HG02885 (cell line): ENCODE measurements around the gene STKLD1.
"Not testable (repeated sequence)": the region's sequence is repeated elsewhere in the genome, so short reads cannot be mapped to it uniquely, and the experiment has no call there.

ENCODE experiments used
- ATAC-seq: cut with Tn5 transposase; IDR thresholded peaks from one replicate; pipeline ENCODE4 v1.9.1; 2021; ENCODE audit warnings: mild to moderate bottlenecking; ENCODE audit not compliant: unreplicated experiment, poor library complexity

STKLD1 gene

DNA sequence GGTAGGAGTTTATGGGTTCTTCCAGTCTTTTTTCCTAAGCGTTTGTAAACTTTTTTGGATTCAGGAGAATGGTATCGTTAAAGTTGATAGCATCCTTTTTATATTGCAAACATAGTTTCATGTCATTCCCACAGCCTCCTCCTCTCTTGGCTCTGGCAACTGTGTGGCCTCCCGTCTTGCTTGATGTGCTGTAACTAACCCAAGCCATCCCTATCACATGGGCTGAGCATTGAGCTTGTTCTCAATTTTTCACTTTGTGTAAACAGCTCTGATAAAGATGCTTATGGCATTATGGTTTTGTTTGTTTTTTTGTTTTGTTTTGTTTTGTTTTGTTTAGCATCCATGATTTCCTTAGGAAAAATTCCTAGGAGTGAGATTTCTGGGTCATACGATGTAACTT is 4.6 kb downstream of the STKLD1 start:
- ATAC-seq, result no peak

DNA sequence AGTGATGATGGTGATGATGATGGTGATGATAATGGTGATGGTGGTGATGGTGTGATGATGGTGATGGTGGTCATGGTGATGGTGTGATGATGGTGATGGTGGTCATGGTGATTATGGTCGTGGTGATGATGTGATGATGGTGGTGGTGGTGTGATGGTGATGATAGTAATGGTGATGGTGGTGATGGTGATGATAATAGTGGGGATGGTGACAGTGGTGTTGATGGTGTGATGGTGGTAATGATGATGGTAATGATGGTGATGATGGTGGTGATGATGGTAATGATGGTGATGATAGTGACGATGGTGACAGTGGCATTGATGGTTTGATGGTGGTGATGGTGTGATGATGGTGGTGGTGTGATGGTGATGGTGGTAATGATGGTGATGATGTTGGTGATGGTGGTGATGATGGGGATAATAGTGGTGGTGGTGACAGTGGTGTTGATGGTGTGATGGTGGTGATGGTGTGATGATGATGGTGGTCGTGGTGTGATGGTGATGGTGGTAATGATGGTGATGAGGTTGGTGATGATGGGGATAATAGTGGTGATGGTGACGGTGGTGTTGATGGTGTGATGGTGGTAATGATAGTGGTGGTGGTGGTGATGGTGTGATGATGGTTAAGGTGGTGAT is 6.5 kb downstream of the STKLD1 start:
- ATAC-seq, result no peak

DNA sequence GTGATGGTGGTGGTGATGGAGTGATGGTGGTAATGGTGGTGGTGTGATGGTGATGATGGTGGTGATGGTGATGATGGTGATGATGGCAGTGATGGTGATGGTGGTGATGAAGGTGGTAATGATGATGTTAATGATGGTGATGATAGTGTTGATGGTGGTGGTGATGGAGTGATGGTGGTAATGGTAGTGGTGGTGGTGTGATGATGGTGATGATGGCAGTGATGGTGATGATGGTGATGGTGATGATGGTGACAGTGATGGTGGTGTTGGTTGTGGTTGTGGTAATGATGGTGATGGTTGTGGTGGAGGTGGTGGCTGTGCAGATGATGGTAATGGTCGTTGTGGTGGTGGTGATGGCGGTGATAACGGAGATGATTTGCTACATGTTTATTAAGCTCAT is 7.3 kb downstream of the STKLD1 start:
- no peak for ATAC-seq

DNA sequence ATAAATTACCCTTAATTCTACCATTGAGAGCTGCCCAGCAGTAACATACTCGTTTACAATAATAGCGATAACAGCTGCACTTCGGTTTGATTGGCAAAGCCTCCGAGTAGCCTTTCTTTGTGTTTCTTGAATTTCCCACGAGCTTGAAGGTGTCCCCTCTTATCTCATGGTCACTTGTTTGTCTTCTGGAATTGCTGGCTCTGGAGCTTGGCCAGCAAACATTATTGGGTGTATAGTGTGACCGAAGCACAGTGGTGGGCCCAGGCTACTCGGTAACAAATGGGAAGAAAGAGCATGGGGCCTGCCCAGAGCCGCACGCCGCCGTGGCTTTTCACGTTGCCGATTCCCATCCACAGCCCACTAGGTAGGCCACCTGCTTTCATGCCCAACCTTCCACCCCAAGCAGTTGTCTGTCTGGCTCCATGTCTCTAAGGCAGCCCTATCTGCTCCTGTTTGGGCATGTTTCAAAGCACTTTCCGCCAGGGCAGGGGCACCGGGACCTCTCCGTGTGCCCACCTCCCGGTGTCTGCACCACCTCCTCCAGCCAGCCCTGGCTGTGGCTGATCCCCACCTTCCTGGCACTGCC is 8.7 kb downstream of the STKLD1 start:
- no peak for ATAC-seq

DNA sequence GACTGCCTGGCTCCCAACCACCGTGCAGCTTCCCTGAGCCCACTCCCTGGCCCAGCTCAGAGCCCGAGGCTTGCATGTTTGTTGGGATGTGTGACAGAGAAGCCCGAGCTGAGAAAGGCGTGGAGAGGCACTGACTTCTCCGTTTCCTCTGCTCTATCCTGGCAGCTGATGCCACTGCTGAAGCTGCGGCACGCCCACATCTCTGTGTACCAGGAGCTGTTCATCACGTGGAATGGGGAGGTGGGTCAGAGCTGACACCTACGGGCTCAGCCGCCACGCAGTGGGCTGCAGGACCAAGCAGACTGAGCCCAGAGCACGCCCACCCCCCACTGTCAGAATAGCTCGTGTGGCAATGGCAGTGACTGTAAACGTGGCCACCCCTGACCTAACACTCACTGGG is 9.3 kb downstream of the STKLD1 start:
- ATAC-seq, result no peak

DNA sequence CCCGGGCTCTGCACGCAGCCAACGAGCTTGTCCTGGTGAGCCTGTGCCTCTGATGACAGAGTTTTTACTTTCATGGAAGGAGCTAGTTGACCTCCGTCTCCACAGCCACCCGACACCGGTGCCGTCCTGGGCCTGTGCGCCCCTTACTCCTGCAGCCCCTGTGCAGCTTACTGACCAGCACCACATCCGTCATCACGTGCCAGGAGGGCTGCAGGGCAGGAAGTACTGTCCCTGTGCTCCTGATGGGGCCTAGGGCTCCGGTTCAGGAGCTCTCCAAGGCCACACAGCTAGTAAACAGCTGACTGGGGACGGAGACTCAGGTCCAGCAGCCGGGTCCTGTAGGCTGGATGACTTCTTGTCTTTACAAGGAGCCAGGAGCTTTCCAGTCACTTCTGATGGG is 10.2 kb downstream of the STKLD1 start:
- ATAC-seq, result no peak

DNA sequence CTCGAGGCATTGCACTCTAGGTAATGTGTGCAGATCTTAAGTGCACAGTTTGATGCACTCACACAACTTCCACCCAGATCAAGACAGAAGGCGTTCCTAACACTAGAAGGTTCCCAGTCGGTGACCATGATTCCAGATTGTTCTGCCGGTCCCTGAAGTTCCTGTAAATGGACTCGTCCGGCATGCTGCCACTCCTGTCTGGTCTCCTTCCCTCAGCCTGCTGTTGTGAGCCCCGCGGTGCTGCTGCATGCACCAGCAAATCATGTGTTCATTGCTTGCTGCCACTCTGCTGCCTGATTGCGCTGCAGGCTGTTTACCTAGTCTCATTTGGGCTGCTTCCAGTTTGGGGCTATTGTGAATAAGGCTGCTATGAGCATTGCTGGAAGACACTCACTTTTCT is 11.5 kb downstream of the STKLD1 start:
- ATAC-seq, result no peak

DNA sequence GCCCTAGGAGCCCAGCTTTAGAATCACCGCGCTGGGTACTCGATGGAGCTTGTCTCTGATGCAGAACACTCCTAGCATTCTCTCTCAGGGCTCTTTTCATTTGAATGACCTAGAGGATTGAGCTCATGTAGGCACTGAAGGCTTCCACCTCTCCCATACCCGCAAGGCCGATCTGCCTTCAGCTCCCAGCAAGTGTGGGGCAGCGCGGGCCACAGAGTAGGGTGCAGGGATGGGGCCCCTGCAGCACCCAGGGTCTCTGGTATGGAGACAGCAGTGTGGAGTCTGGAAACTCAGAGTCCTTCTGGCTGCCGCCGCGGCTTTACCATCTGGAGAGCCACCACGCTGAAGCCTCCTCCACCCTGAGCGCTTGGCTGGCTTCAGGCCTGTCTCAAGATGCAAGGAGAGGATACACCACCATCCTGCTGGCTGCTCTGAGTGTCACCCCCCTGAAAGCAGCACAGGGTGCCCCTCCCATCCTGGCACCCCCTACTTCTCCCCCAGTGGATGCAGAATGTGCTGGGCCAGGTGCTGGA is 12.9 kb downstream of the STKLD1 start:
- ATAC-seq, result no peak

DNA sequence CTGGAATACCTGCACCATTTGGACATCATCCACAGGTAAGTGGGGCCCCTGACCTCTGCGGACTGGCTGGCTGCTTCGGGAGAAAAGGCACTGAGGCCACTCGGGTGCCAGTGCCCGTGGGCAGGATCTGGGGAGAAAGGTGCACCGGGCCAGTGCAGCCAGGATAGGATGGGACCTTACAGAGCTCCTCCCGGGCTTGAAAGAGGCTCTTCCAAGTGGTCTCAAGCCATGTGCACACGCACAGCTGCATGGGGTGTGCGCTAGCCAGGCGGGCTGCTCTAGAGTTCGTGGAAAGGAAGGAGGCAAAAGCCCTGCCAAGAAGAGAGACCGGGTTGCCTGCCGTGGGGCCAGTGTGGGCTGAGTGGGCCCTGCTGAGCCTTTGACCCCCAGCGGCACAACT is 13.4 kb downstream of the STKLD1 start:
- ATAC-seq, result no peak

DNA sequence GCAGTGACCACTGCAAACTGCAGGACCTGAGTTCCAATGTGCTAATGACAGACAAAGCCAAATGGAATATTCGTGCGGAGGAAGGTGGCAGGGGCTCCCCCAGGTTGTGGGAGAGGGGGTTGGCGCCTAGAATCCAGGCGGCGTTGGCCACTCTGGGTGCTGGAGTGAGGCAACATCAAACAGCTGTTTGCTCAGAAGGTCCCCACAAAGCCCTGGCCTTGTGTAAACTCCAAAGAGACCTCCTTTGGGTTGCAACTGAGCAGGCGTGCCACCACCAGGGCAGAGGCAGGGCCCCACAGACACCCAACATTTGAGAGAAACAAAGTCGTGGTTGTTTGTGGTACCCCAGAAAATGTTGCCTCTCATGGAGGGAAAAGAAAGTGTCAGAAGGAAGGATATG is 14.5 kb downstream of the STKLD1 start:
- ATAC-seq, result no peak

DNA sequence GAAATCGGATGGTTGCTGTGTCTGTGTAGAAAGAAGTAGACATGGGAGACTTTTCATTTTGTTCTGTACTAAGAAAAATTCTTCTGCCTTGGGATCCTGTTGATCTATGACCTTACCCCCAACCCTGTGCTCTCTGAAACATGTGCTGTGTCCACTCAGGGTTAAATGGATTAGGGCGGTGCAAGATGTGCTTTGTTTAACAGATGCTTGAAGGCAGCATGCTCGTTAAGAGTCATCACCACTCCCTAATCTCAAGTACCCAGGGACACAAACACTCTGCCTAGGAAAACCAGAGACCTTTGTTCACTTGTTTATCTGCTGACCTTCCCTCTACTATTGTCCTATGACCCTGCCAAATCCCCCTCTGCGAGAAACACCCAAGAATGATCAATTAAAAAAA is 15.3 kb downstream of the STKLD1 start:
- not testable (repeated sequence) for ATAC-seq

DNA sequence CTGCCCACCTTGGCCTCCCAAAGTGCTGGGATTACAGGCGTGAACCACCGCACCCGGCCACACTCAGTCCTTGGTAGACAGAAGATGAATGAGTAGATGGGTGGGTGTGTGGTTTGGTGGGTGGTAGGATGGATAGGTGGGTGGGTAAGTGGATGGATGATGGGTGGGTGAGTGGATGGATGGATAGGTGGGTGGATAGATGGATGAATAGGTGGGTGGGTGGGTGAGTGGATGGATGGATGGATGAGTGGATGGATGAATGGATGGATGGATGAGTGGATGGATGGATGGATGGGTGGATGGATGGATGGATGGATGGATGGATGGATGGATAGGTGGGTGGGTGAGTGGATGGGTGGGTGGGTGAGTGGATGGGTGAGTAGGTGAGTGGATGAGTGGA is 16.1 kb downstream of the STKLD1 start:
- not testable (repeated sequence) for ATAC-seq

DNA sequence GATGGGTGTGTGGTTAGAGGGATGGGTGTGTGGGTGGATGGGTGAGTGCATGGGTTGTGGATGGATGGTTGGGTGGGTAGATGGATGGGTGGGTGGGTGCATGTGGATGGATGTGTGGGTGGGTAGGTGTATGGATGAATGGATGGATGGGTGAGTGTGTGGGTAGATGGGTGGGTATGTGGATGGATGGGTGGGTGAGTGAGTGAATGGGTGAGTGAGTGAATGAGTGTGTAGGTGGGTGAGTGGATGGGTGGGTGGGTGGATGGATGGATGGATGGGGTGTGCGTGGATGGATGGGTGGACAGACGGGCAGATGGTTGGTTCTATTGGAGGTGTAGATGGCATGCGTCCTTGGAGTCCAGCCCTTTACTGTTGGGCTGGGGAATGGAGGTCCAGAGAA is 17.2 kb downstream of the STKLD1 start:
- ATAC-seq, result no peak

DNA sequence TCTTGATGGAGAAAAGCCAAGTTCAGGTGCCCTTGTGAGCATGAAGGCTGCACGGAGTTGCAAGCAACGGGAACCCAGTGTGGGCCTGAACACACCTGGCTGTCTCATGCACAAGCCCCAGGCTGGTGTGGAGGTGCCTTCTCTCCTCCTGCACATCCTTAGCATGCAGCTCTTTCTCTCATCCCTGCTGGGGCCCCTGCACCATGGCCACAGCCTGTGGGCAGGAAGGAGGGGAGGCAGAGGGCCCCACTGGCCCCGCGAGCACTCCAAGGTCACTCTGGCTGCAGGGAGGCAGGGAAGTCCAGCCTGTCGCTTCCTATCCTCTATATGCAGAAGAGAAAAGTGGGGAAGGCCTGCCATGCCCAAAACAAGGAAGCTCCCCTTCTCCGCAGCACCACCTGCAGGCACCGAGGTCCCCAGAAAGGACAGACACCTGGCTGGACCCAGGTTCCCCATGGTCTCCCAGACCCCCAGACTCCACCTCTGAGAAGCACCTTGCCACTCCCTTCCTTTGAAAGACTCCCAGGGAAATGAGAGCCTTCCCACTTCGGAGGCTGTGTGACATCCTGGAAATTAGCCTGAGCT is 18.6 kb downstream of the STKLD1 start:
- ATAC-seq, result no peak

DNA sequence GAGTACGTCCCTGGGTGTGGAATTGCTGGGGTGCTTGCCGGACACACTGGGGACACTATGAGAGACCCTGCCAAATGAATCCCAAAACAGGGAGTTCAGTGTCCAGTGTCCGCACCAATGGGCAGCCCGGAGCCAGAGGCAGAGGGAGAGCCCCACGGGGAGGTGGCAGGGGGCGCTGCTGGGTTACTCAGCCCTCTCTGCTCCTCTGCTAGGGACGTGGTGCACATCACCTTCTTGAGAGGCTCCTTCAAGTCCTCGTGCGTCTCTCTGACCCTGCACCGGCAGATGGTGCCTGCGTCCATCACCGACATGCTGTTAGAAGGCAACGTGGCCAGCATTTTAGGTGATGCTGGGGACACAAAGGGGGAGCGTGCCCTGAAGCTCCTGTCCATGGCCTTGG is 20.8 kb downstream of the STKLD1 start:
- no peak for ATAC-seq

DNA sequence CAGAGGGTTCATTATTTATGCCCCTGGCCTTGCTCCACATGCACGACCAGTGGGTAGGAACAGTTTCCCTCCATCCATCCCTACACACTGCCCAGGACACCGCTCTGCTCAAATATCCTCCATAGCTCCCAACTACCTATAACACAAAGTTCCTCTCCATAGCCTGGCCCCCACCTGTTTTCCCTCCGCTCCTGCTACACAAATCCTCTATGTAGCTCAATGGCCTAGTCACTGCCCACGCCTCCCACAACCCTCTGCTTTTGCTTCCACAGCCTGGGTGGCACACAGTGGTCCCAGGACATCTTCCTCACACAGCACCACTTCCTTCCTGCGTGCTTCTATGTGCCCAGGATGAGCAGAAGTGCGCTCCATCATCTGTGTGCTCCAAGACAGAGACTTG is 21.2 kb downstream of the STKLD1 start:
- no peak for ATAC-seq

DNA sequence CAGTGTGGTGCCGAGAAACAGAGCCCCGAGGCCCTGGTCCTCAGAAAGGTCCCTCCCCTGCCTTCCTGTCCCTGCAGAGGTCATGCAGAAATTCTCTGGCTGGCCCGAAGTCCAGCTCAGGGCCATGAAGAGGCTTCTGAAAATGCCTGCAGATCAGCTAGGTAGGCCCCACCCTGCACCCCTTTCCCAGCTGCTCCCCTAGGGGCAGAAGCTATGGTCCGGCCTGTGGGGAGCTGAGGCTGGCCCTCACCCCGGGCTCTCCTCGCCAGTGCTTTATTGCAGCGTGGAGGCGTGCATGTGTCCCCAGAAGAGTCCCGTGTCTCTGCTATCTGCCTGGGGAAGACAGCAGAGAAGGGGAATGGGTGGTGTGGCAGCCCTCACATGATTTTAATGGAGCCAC is 21.7 kb downstream of the STKLD1 start:
- ATAC-seq, result no peak

DNA sequence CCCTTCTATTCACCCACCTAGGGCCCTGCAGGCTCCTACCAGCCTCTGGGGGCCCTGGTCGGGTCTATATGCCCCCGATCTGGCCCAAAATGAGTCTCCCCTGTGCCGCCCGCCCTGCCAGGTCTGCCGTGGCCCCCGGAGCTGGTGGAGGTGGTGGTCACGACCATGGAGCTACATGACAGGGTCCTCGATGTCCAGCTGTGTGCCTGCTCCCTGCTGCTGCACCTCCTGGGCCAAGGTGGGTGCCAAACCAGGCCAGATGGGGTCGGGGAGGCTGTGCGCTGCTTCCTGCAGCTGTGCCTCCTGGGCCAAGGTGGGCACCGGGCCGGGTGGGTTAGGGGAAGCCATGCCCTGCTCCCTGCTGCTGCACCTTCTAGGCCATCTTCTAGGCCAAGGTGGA is 24.1 kb downstream of the STKLD1 start:
- ATAC-seq, result no peak

DNA sequence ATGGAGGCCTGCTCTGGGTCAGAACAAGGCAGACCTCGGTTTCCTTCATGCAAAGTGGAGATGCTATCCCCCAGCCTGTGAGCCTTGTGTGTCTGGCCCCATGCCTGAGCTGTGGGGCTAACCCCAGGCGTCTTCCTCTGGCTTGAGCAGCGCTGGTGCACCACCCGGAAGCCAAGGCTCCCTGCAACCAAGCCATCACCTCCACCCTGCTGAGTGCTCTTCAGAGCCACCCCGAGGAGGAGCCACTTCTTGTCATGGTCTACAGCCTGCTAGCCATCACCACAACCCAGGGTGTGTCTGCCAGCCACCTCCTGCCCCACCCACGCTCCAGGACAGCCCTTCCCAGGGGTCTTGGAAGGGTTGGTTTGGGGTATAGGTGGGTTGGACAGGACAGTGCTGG is 25.4 kb downstream of the STKLD1 start:
- no peak for ATAC-seq

DNA sequence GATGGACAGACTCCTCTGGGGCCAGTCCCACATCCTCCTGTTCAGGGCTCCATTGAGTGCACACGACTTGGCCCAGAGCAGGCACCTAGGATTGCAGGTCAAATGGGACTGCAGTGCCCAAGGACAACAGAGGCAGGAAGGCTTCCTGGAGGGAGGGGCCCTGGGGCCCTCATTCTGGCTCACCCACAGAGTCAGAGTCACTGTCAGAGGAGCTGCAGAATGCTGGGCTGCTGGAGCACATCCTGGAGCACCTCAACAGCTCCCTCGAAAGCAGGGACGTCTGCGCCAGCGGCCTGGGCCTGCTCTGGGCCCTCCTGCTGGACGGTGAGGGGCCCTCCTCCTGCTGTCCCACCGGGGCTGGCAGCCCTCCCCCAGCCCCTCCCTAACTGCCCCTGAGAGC is 26.5 kb downstream of the STKLD1 start:
- no peak for ATAC-seq

DNA sequence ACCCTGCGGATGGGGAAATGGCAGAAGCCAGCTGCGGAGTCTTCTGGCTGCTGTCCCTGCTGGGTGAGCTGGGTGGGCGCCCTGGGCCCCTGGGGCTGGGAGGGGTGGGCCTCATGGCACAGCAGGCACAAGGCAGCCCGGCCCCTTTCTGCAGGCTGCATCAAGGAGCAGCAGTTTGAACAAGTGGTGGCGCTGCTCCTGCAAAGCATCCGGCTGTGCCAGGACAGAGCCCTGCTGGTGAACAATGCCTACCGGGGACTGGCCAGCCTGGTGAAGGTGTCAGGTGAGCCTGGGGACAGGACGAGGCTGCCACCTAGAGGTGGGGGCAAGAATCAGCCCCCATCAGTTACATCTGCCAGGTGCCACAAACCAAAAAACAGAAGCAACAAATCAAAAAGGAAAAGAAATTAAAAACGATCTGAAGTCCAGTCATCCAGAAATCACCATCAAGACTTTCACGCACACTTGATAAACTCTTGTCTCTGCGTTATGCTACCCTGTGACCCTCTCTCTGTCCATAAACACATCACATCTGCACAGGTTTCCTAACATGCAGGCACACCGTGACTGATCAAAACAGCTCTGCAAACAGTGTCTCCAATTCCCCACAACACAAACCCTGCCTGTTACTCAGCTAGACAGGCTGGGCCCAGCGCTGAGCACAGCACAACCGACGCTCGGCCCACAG is 27.7 kb downstream of the STKLD1 start:
- ATAC-seq, result no peak
